ENCODE results near the gene ULK1. TPM values are rescaled to one million over a fixed set of nuclear protein-coding genes. Genes with fewer than 3 reads are reported as not detected.

ULK1 gene
- total RNA-seq, 1 experiment from 2014 or later, result 72.1 TPM

DNA sequence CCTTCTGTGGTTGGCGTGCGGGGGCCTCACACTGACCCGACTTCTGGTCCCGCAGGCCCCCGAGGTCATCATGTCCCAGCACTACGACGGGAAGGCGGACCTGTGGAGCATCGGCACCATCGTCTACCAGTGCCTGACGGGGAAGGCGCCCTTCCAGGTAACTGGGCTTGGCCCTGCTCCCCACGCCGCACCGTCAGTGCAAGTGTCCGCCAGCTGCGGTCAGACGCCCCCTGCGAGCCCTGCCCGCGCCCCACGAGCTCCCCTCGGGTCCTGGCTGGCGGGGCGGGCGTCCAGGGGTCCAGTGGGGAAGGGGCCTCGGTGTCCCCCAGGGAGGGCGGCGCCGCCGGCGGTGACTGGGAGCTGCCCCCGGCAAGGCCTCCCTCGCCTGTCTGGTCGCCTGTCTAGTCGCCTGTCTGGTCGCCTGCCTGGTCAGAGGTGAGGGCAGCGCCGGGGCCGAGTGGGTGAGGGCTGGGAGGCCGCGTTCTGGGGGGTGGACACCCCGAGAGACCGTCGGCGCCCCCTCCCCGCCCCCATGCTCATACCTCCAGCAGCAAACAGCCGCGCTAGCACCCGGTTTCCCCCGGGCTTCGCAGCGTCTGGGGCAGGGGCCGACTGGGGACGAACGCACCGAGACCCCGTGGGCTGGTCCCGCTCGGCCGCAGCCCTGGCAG, 14.8 kb downstream of the ULK1 start:
- Histone ChIP-seq H3K4me1 (ENCODE audit: control insufficient read depth, insufficient read depth, low read length) (peaks cover 9% of the 10 kb centered on the region), H3K27ac (ENCODE audit: low read length) (no peak overlapping the region), H3K36me3 (ENCODE audit: control insufficient read depth, insufficient read depth, low read length) (no peaks in the 10 kb centered on the region), H3K27me3 (ENCODE audit: control insufficient read depth, insufficient read depth, low read length) (no peaks in the 10 kb centered on the region), H3K4me3 (ENCODE audit: low read depth in 2 of 2, low read length in 2 of 2) (no peak overlapping the region), H3K9me3 (ENCODE audit: control insufficient read depth, insufficient read depth, low read depth, low read length) (no peaks in the 10 kb centered on the region)
- in situ Hi-C loops (cut with HindIII; ENCODE audit: low pct_unique_long_range_greater_than_20kb, low sequenced_read_pairs), result no loop called here
- intact Hi-C loops (cut with micrococcal nuclease; ENCODE audit: unreplicated experiment), result no loop called here
- ChIA-PET POLR2A (no interaction called here), CTCF (no interaction called here)
- TF ChIP-seq, protein P1, sequence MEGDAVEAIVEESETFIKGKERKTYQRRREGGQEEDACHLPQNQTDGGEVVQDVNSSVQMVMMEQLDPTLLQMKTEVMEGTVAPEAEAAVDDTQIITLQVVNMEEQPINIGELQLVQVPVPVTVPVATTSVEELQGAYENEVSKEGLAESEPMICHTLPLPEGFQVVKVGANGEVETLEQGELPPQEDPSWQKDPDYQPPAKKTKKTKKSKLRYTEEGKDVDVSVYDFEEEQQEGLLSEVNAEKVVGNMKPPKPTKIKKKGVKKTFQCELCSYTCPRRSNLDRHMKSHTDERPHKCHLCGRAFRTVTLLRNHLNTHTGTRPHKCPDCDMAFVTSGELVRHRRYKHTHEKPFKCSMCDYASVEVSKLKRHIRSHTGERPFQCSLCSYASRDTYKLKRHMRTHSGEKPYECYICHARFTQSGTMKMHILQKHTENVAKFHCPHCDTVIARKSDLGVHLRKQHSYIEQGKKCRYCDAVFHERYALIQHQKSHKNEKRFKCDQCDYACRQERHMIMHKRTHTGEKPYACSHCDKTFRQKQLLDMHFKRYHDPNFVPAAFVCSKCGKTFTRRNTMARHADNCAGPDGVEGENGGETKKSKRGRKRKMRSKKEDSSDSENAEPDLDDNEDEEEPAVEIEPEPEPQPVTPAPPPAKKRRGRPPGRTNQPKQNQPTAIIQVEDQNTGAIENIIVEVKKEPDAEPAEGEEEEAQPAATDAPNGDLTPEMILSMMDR (IDR thresholded peaks at IDR 0.05), result no peak
- TF ChIP-seq SIN3A (IDR thresholded peaks at IDR 0.05; ENCODE audit: borderline replicate concordance, insufficient read depth, low read depth, low read length), result no peak
- no peak for TF ChIP-seq POLR2AphosphoS5 (IDR thresholded peaks at IDR 0.05; ENCODE audit: low read depth, low read length)
- TF ChIP-seq TCF7L2 (IDR thresholded peaks at IDR 0.05; ENCODE audit: low read depth, low read length), result no peak
- TF ChIP-seq, protein P2, sequence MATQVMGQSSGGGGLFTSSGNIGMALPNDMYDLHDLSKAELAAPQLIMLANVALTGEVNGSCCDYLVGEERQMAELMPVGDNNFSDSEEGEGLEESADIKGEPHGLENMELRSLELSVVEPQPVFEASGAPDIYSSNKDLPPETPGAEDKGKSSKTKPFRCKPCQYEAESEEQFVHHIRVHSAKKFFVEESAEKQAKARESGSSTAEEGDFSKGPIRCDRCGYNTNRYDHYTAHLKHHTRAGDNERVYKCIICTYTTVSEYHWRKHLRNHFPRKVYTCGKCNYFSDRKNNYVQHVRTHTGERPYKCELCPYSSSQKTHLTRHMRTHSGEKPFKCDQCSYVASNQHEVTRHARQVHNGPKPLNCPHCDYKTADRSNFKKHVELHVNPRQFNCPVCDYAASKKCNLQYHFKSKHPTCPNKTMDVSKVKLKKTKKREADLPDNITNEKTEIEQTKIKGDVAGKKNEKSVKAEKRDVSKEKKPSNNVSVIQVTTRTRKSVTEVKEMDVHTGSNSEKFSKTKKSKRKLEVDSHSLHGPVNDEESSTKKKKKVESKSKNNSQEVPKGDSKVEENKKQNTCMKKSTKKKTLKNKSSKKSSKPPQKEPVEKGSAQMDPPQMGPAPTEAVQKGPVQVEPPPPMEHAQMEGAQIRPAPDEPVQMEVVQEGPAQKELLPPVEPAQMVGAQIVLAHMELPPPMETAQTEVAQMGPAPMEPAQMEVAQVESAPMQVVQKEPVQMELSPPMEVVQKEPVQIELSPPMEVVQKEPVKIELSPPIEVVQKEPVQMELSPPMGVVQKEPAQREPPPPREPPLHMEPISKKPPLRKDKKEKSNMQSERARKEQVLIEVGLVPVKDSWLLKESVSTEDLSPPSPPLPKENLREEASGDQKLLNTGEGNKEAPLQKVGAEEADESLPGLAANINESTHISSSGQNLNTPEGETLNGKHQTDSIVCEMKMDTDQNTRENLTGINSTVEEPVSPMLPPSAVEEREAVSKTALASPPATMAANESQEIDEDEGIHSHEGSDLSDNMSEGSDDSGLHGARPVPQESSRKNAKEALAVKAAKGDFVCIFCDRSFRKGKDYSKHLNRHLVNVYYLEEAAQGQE (IDR thresholded peaks at IDR 0.05; ENCODE audit: insufficient read depth in 1 of 2, low read depth in 2 of 2, low read length in 1 of 2), result no peak
- BruUV-seq (replicated peaks), result no TSS peak
- DNase-seq (ENCODE audit: low read depth, low spot score) (no peak), ATAC-seq (no peak)

DNA sequence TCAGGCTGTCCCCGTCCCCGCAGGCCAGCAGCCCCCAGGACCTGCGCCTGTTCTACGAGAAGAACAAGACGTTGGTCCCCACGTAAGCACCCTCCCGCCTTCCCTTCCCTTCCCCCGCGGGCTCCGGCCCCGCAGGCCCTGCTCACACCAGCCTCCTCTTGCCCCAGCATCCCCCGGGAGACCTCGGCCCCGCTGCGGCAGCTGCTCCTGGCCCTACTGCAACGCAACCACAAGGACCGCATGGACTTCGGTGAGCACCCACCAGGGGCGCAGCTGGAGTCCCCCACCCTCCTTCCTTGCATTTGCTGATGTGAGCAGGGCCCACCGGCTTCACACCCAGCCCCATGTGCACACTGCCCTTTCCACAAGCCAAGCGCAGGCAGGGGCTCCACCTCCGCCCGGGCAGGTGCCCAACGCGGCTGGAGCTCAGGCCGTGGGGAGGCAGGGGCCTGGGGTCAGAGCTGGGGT, 15.4 kb downstream of the ULK1 start:
- intact Hi-C loops (cut with micrococcal nuclease; ENCODE audit: unreplicated experiment) (no loop called here), in situ Hi-C loops (cut with HindIII; ENCODE audit: low pct_unique_long_range_greater_than_20kb, low sequenced_read_pairs) (no loop called here)
- Histone ChIP-seq H3K4me3 (ENCODE audit: low read depth in 2 of 2, low read length in 2 of 2) (no peak overlapping the region), H3K27ac (ENCODE audit: low read length) (no peak overlapping the region), H3K9me3 (ENCODE audit: control insufficient read depth, insufficient read depth, low read depth, low read length) (no peaks in the 10 kb centered on the region), H3K27me3 (ENCODE audit: control insufficient read depth, insufficient read depth, low read length) (no peaks in the 10 kb centered on the region), H3K36me3 (ENCODE audit: control insufficient read depth, insufficient read depth, low read length) (no peaks in the 10 kb centered on the region), H3K4me1 (ENCODE audit: control insufficient read depth, insufficient read depth, low read length) (peaks cover 9% of the 10 kb centered on the region)
- DNase-seq (ENCODE audit: low read depth, low spot score) (no peak), ATAC-seq (no peak)
- no TSS peak for BruUV-seq (replicated peaks)
- ChIA-PET POLR2A (no interaction called here), CTCF (no interaction called here)
- TF ChIP-seq, protein P1 (IDR thresholded peaks at IDR 0.05), result no peak
- no peak for TF ChIP-seq TCF7L2 (IDR thresholded peaks at IDR 0.05; ENCODE audit: low read depth, low read length)
- no peak for TF ChIP-seq POLR2AphosphoS5 (IDR thresholded peaks at IDR 0.05; ENCODE audit: low read depth, low read length)
- TF ChIP-seq, protein P2 (IDR thresholded peaks at IDR 0.05; ENCODE audit: insufficient read depth in 1 of 2, low read depth in 2 of 2, low read length in 1 of 2), result no peak
- no peak for TF ChIP-seq SIN3A (IDR thresholded peaks at IDR 0.05; ENCODE audit: borderline replicate concordance, insufficient read depth, low read depth, low read length)

Measured in Panc1 (cell line).